K562 (cell line): Measurements from ENCODE around the gene LRRC8E. TPM values are rescaled to one million over a fixed set of nuclear protein-coding genes. Genes with fewer than 3 reads are reported as not detected.

Experiments used
- GTF2E2 ChIP-seq: fragments of 200-800 bp; sonication (Bioruptor generic); IDR thresholded peaks from 2 replicates; pipeline ENCODE4 v1.6.1; 2016; ENCODE audit warnings: missing genetic modification characterization, missing compliant biosample characterization
- MTA1 ChIP-seq: fragments of 450-650 bp; IDR thresholded peaks from 2 replicates; pipeline ENCODE4 v1.6.1; 2017; ENCODE audit warnings: borderline replicate concordance
- NCOA1 ChIP-seq: fragments of 450-650 bp; IDR thresholded peaks from 2 replicates; pipeline ENCODE4 v1.6.1; 2016; ENCODE audit warnings: low read depth
- PCBP2 ChIP-seq: fragments of 200-400 bp; formaldehyde crosslinking; IDR thresholded peaks from 2 replicates; pipeline ENCODE4 v1.6.1; 2018; ENCODE audit warnings: low read length, low read depth, mild to moderate bottlenecking, moderate library complexity; ENCODE audit not compliant: poor library complexity, severe bottlenecking
- POLR2B ChIP-seq: fragments of 450-650 bp; IDR thresholded peaks from 2 replicates; pipeline ENCODE4 v1.6.1; 2018; ENCODE audit warnings: low read depth; ENCODE audit not compliant: partially characterized antibody
- POLR3A ChIP-seq: IDR thresholded peaks from 2 replicates; pipeline ENCODE4 v1.6.1; 2011; ENCODE audit warnings: borderline replicate concordance, mild to moderate bottlenecking, moderate library complexity; ENCODE audit not compliant: insufficient read length, insufficient read depth; ENCODE audit errors: extremely low read depth
- SRSF7 ChIP-seq: fragments of 200-400 bp; formaldehyde crosslinking; optimal IDR thresholded peaks from 2 replicates; pipeline ENCODE3; 2017; ENCODE audit warnings: mild to moderate bottlenecking, low read depth, low read length
- TCF3 ChIP-seq: sonication (generic); formaldehyde crosslinking; IDR thresholded peaks from 2 replicates; pipeline ENCODE4 v1.4.0; 2020; ENCODE audit warnings: mild to moderate bottlenecking, missing genetic modification reagents
- TCF7L2 ChIP-seq: fragments of 150-350 bp; IDR thresholded peaks from 2 replicates; pipeline ENCODE4 v1.6.1; 2016; ENCODE audit warnings: low read depth, mild to moderate bottlenecking, low read length, moderate library complexity
- TOE1 ChIP-seq, 2 experiments: fragments of 450-650 bp in 1 of 2; sonication (generic) in 1 of 2; formaldehyde crosslinking in 1 of 2; IDR thresholded peaks; 2 replicates each; pipeline versions ENCODE4 v1.7.1 to v1.8.0; 2016 to 2022; ENCODE audit warnings: borderline replicate concordance in 2 of 2, mild to moderate bottlenecking in 2 of 2, antibody characterized with exemption in 1 of 2, inconsistent platforms in 1 of 2, low read depth in 1 of 2, missing genetic modification reagents in 1 of 2, moderate library complexity in 1 of 2
- ZNF134 ChIP-seq: fragments of 250-450 bp; sonication (Bioruptor Pico); conservative IDR thresholded peaks from 2 replicates; pipeline ENCODE4 v1.4.0; 2020
- polyA plus RNA-seq, 8 experiments: library from polyadenylated mRNA; depleted of rRNA in 4 of 8; stranded (reverse) in 5 of 8; unstranded in 3 of 8; fragments of >200 nt; fragmentation: Nextera tagmentation in 2 of 8; fragmentation: Illumina TruSeq in 1 of 8; extraction: Ambion mirVana in 2 of 8; extraction: Trizol in 1 of 8; gene quantifications; 2 replicates each; pipeline versions ENCODE4 v1.2.1 to v1.2.3, GENCODE V29; 2011 to 2014; ENCODE audit warnings: inconsistent platforms in 1 of 8, missing spikeins in 1 of 8
- total RNA-seq, 7 experiments: library from RNA; depleted of rRNA in 6 of 7; stranded (reverse); fragments of >200 nt in 6 of 7; fragmentation: Illumina TruSeq in 2 of 7; extraction: Trizol in 2 of 7; gene quantifications; 2 replicates each; pipeline versions ENCODE4 v1.2.1 to v1.2.3, GENCODE V29; 2011 to 2021; ENCODE audit warnings: low replicate concordance in 1 of 7
- TF ChIP-seq, protein P1 (sequence below), 2 experiments: IDR thresholded peaks in 1 of 2; conservative IDR thresholded peaks in 1 of 2; 2 replicates each; pipeline ENCODE4 v1.6.1; 2016; ENCODE audit warnings: low read depth in 2 of 2, mild to moderate bottlenecking in 1 of 2, missing compliant biosample characterization in 1 of 2, missing genetic modification characterization in 1 of 2, moderate library complexity in 1 of 2
- TF ChIP-seq, protein P2 (sequence below): fragments of 450-650 bp; formaldehyde crosslinking; IDR thresholded peaks from 2 replicates; pipeline ENCODE4 v1.4.0; 2020; ENCODE audit warnings: mild to moderate bottlenecking, moderate library complexity
- TF ChIP-seq, protein P3 (sequence below): fragments of 450-650 bp; IDR thresholded peaks from 2 replicates; pipeline ENCODE4 v1.6.1; 2018; ENCODE audit not compliant: partially characterized antibody
- TF ChIP-seq, protein P4 (sequence below): IDR thresholded peaks from 3 replicates; pipeline ENCODE4 v1.6.1; 2011; ENCODE audit warnings: borderline replicate concordance, mild to moderate bottlenecking; ENCODE audit not compliant: insufficient read length, insufficient read depth
- TF ChIP-seq, protein P5 (sequence below): fragments of 250-450 bp; sonication (Bioruptor Pico); IDR thresholded peaks from 2 replicates; pipeline ENCODE4 v1.5.0; 2021

LRRC8E gene
- total and polyA plus RNA-seq, 9 of the 15 experiments (the other 6 are each of a cell fraction or from before 2014, with no cell fraction given): 0.08 to 5.7 (median 3.5) TPM; not detected in 1

DNA sequence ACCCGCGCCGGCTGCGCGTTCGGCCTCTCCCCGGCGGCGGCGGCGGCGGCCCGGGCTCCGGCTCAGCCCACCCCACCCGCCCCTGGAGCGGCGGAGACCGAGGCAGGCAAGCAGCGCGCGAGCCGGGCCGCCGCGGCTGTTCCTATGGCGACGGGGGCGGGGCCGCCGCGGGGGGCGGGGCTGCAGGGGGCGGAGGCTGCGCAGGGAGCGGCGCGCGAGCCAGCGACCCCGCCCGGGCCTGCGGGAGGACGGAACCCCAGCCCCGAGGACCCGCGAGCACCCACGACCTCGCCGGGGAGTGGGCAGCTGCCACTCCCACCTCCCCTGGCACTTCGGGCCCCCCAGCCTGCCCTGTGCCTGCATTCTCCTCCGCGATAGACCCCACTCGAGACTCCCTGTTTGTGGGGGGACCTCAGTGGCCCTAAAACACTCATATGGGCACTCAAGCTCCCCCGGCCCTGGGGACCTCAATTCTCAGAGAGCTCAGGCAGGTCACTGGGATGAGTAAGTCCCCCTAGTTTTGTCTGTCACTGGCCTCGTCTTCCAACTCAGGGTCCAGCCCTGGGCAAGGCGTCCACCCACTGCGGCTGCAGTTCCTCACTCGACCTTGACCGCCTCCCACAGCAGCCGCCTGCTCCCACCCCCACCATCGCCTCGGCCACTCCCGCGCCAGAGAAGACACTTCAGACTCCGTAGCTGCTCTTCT lies 37.9 kb downstream of the LRRC8E start, which contains the start of gene CTXN1 (continued):
- TF ChIP-seq POLR2B: peak; percentile 84
- TF ChIP-seq SRSF7: no peak
- no peak for TF ChIP-seq TOE1 (IDR thresholded peaks at IDR 0.05; ENCODE audit: borderline replicate concordance)
- no peak for TF ChIP-seq TOE1 (CRISPR knock-in tag; IDR thresholded peaks at IDR 0.05; ENCODE audit: borderline replicate concordance, low read depth)
- TF ChIP-seq, protein P1, sequence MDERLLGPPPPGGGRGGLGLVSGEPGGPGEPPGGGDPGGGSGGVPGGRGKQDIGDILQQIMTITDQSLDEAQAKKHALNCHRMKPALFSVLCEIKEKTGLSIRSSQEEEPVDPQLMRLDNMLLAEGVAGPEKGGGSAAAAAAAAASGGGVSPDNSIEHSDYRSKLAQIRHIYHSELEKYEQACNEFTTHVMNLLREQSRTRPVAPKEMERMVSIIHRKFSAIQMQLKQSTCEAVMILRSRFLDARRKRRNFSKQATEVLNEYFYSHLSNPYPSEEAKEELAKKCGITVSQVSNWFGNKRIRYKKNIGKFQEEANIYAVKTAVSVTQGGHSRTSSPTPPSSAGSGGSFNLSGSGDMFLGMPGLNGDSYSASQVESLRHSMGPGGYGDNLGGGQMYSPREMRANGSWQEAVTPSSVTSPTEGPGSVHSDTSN (CRISPR knock-in tag; IDR thresholded peaks at IDR 0.05; ENCODE audit: low read depth): no peak
- TF ChIP-seq, protein P1 (tag; conservative IDR thresholded peaks at IDR 0.05; ENCODE audit: low read depth): no peak
- TF ChIP-seq TCF7L2: no peak
- no peak for TF ChIP-seq PCBP2
- TF ChIP-seq, protein P2, sequence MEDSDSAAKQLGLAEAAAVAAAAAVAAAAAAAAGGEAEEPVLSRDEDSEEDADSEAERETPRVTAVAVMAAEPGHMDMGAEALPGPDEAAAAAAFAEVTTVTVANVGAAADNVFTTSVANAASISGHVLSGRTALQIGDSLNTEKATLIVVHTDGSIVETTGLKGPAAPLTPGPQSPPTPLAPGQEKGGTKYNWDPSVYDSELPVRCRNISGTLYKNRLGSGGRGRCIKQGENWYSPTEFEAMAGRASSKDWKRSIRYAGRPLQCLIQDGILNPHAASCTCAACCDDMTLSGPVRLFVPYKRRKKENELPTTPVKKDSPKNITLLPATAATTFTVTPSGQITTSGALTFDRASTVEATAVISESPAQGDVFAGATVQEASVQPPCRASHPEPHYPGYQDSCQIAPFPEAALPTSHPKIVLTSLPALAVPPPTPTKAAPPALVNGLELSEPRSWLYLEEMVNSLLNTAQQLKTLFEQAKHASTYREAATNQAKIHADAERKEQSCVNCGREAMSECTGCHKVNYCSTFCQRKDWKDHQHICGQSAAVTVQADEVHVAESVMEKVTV (CRISPR knock-in tag): 0 out of 2 replicates have a peak, but pooled peaks have one; percentile 8
- TF ChIP-seq POLR3A: no peak
- no peak for TF ChIP-seq GTF2E2 (tag)
- no peak for TF ChIP-seq TCF3
- TF ChIP-seq NCOA1: no peak
- no peak for TF ChIP-seq ZNF134 (CRISPR knock-in tag)
- TF ChIP-seq MTA1: no peak
- TF ChIP-seq, protein P3, sequence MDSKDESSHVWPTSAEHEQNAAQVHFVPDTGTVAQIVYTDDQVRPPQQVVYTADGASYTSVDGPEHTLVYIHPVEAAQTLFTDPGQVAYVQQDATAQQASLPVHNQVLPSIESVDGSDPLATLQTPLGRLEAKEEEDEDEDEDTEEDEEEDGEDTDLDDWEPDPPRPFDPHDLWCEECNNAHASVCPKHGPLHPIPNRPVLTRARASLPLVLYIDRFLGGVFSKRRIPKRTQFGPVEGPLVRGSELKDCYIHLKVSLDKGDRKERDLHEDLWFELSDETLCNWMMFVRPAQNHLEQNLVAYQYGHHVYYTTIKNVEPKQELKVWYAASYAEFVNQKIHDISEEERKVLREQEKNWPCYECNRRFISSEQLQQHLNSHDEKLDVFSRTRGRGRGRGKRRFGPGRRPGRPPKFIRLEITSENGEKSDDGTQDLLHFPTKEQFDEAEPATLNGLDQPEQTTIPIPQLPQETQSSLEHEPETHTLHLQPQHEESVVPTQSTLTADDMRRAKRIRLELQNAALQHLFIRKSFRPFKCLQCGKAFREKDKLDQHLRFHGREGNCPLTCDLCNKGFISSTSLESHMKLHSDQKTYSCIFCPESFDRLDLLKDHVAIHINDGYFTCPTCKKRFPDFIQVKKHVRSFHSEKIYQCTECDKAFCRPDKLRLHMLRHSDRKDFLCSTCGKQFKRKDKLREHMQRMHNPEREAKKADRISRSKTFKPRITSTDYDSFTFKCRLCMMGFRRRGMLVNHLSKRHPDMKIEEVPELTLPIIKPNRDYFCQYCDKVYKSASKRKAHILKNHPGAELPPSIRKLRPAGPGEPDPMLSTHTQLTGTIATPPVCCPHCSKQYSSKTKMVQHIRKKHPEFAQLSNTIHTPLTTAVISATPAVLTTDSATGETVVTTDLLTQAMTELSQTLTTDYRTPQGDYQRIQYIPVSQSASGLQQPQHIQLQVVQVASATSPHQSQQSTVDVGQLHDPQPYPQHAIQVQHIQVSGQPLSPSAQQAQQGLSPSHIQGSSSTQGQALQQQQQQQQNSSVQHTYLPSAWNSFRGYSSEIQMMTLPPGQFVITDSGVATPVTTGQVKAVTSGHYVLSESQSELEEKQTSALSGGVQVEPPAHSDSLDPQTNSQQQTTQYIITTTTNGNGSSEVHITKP: no peak
- TF ChIP-seq, protein P4, sequence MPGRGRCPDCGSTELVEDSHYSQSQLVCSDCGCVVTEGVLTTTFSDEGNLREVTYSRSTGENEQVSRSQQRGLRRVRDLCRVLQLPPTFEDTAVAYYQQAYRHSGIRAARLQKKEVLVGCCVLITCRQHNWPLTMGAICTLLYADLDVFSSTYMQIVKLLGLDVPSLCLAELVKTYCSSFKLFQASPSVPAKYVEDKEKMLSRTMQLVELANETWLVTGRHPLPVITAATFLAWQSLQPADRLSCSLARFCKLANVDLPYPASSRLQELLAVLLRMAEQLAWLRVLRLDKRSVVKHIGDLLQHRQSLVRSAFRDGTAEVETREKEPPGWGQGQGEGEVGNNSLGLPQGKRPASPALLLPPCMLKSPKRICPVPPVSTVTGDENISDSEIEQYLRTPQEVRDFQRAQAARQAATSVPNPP: no peak
- TF ChIP-seq, protein P5, sequence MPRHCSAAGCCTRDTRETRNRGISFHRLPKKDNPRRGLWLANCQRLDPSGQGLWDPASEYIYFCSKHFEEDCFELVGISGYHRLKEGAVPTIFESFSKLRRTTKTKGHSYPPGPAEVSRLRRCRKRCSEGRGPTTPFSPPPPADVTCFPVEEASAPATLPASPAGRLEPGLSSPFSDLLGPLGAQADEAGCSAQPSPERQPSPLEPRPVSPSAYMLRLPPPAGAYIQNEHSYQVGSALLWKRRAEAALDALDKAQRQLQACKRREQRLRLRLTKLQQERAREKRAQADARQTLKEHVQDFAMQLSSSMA (CRISPR knock-in tag): no peak
